OCI-LY3 (cell line): Measurements from ENCODE around the gene MFSD6.

ENCODE experiments used
- H2AFZ ChIP-seq: fragments of 200-600, 300-600 bp; shearing (Covaris generic); 2 replicates; pipeline ENCODE4 v1.6.0; 2014; ENCODE audit warnings: antibody characterized with exemption, low read depth, low read length
- H3K27ac ChIP-seq: fragments of 200-600, 300-600 bp; sonication (generic); 2 replicates; pipeline ENCODE4 v1.5.1; 2014; ENCODE audit warnings: mild to moderate bottlenecking, low read length, moderate library complexity, mixed read lengths
- H3K27me3 ChIP-seq: fragments of 200-600, 300-600 bp; sonication (generic); 2 replicates; pipeline ENCODE4 v1.6.1; 2014; ENCODE audit warnings: low read depth, low read length, mixed read lengths
- H3K36me3 ChIP-seq: fragments of 200-600, 300-600 bp; sonication (generic); replicated peaks from 2 replicates; pipeline ENCODE3; 2014; ENCODE audit warnings: low read depth, low read length, mixed read lengths
- H3K4me1 ChIP-seq: fragments of 300-600, 200-600 bp; sonication (generic); 2 replicates; pipeline ENCODE4 v1.6.1; 2014; ENCODE audit warnings: low read length, mixed read lengths
- H3K4me2 ChIP-seq: fragments of 200-600, 300-600 bp; sonication (generic); 2 replicates; pipeline ENCODE4 v1.6.1; 2014; ENCODE audit warnings: low read length, mixed read lengths
- H3K4me3 ChIP-seq: fragments of 300-600, 200-600 bp; sonication (generic); 2 replicates; pipeline ENCODE4 v1.5.1; 2014; ENCODE audit warnings: antibody characterized with exemption, mild to moderate bottlenecking, low read length, moderate library complexity
- H3K79me2 ChIP-seq: fragments of 300-600, 200-600 bp; shearing (Covaris generic); 2 replicates; pipeline ENCODE4 v1.6.1; 2014; ENCODE audit warnings: mild to moderate bottlenecking, low read length, mixed read lengths
- H3K9ac ChIP-seq: fragments of 300-600, 200-600 bp; shearing (Covaris generic); 2 replicates; pipeline ENCODE4 v1.6.0; 2014; ENCODE audit warnings: mild to moderate bottlenecking, low read length, moderate library complexity
- H3K9me3 ChIP-seq: fragments of 200-600, 300-600 bp; shearing (Covaris generic); 2 replicates; pipeline ENCODE4 v1.6.1; 2014; ENCODE audit warnings: low read length, mixed read lengths; ENCODE audit not compliant: insufficient read depth
- H4K20me1 ChIP-seq: fragments of 200-600, 300-600 bp; sonication (generic); 2 replicates; pipeline ENCODE4 v1.6.1; 2016; ENCODE audit warnings: low read length, mixed read lengths; ENCODE audit not compliant: insufficient read depth
- EZH2phosphoT487 ChIP-seq: fragments of 200-600 bp; shearing (Covaris generic); IDR thresholded peaks from 2 replicates; pipeline ENCODE4 v1.6.1; 2018; ENCODE audit warnings: antibody characterized with exemption, mixed run types, low read depth
- TF ChIP-seq, protein P1 (sequence below): fragments of 200-600, 300-600 bp; sonication (generic); IDR thresholded peaks from 2 replicates; pipeline ENCODE4 v1.5.1; 2014; ENCODE audit warnings: antibody characterized with exemption, low read length, low read depth

The MFSD6 gene

DNA sequence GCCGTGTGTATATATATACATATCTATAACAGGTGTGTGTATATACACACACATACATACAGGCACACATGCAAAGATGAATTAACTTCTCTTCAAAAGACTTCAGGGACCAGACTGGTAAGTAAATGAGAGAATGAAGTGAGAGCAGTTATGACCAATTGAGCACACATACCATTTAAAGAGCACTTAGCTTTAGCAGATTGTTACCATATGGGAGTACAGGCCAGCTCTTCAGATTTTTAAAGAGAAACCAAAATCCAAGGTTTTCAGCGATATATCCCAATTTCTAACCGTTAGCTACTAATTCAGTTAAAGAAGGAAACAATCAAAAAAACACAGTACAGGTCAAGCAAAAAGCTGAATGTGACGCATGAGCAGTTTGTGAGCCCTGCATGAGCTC is 41.1 kb upstream of the MFSD6 start:
- Histone ChIP-seq H3K9me3 (no peaks in the 10 kb centered on the region), H3K4me3 (no peak overlapping the region), H2AFZ (no peak overlapping the region), H4K20me1 (no peaks in the 10 kb centered on the region), H3K27ac (no peak overlapping the region), H3K4me2 (no peak overlapping the region), H3K36me3 (no peaks in the 10 kb centered on the region), H3K27me3 (no peaks in the 10 kb centered on the region), H3K9ac (no peak overlapping the region), H3K4me1 (no peaks in the 10 kb centered on the region), H3K79me2 (no peaks in the 10 kb centered on the region)
- no peak for TF ChIP-seq EZH2phosphoT487
- TF ChIP-seq, protein P1, sequence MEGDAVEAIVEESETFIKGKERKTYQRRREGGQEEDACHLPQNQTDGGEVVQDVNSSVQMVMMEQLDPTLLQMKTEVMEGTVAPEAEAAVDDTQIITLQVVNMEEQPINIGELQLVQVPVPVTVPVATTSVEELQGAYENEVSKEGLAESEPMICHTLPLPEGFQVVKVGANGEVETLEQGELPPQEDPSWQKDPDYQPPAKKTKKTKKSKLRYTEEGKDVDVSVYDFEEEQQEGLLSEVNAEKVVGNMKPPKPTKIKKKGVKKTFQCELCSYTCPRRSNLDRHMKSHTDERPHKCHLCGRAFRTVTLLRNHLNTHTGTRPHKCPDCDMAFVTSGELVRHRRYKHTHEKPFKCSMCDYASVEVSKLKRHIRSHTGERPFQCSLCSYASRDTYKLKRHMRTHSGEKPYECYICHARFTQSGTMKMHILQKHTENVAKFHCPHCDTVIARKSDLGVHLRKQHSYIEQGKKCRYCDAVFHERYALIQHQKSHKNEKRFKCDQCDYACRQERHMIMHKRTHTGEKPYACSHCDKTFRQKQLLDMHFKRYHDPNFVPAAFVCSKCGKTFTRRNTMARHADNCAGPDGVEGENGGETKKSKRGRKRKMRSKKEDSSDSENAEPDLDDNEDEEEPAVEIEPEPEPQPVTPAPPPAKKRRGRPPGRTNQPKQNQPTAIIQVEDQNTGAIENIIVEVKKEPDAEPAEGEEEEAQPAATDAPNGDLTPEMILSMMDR, result no peak

DNA sequence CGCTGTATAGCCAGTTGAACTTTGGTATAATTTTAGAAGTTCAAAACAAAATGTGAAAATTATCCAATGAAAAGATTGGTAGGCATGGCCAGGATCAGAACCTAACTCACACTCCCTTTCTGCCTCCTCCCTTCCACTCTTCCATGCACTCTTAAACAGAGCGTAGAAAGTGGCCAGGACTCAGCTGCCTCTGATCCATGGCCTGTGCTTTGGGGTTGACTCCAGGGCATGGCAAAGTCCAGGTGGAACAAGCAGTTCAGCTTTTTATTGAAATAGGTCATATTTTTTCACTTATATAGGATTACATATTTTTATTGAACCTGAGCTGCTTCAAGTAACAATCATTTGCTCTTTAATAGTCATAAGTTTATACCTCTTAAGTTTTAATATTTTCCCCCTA is 38.5 kb upstream of the MFSD6 start:
- no peaks in the 10 kb centered on the region for H3K9me3 ChIP-seq
- no peak overlapping the region for H2AFZ ChIP-seq
- H3K4me1 ChIP-seq, result 0 out of 2 replicates have a peak, but pooled peaks cover 2% of the 10 kb centered on the region
- no peaks in the 10 kb centered on the region for H3K36me3 ChIP-seq
- no peaks in the 10 kb centered on the region for H4K20me1 ChIP-seq
- no peak overlapping the region for H3K4me2 ChIP-seq
- no peaks in the 10 kb centered on the region for H3K27me3 ChIP-seq
- H3K27ac ChIP-seq, result no peak overlapping the region
- H3K79me2 ChIP-seq, result no peaks in the 10 kb centered on the region
- H3K9ac ChIP-seq, result no peak overlapping the region
- no peak overlapping the region for H3K4me3 ChIP-seq
- TF ChIP-seq, protein P1, result no peak
- TF ChIP-seq EZH2phosphoT487, result no peak

DNA sequence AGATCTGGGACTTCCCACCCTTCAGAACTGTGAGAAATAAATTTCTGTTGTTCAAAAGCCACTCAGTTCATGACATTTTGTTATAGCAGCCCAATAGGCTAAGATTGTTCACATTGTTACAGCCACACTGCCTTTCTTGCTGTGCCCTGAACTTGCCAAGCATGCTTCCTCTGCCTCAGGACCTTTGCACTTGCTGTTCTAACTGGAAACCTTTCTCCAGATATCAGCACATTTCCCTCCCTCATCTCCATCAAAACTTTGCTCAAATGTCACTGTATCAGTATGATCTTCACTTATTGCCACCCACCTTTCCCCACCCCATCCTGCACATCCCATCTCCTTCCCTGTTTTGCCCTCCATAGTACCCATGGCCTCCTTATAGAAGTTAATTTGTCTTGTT is 32.1 kb upstream of the MFSD6 start:
- H3K9ac ChIP-seq, result no peak overlapping the region
- H3K9me3 ChIP-seq, result no peaks in the 10 kb centered on the region
- no peaks in the 10 kb centered on the region for H3K79me2 ChIP-seq
- no peaks in the 10 kb centered on the region for H4K20me1 ChIP-seq
- H3K4me2 ChIP-seq, result no peak overlapping the region
- H3K27me3 ChIP-seq, result no peaks in the 10 kb centered on the region
- TF ChIP-seq, protein P1, result no peak
- no peak for TF ChIP-seq EZH2phosphoT487
- no peak overlapping the region for H3K27ac ChIP-seq
- no peaks in the 10 kb centered on the region for H3K36me3 ChIP-seq
- H3K4me1 ChIP-seq, result 0 out of 2 replicates have a peak, but pooled peaks cover 2% of the 10 kb centered on the region
- H2AFZ ChIP-seq, result no peak overlapping the region
- no peak overlapping the region for H3K4me3 ChIP-seq

DNA sequence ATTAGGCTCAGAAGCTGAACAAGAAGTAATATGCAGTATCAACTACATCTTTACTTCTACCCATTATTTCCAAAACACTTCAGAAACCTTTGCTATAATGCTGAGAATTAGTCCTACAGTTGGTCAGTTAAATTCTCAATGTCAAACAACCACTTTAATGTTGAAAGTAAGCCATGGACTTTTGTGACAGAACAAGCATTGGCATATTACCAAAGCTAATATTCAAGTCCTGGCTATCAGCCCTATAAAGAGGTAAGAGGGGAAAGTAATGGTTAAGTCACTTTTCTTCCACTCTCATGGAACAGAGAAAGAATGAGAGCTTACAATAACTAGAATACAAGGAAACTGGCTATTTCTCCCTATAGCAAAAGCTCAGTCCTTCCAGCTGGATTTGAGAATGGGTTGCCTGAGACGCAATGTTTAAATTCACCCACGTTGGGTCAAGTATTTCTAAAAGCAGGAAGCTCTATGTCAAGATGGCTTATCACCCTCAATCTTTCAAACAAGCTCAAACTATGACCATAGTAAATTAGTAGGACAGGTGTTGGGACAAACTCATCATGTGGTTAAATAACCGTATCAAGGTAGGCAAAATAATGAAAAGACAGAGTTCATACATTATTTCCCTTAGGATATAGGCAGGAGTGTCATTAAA is 31.4 kb upstream of the MFSD6 start:
- Histone ChIP-seq H3K4me3 (no peak overlapping the region), H3K4me2 (no peak overlapping the region), H2AFZ (no peak overlapping the region), H3K4me1 (0 out of 2 replicates have a peak, but pooled peaks cover 2% of the 10 kb centered on the region), H3K27ac (no peak overlapping the region), H3K36me3 (no peaks in the 10 kb centered on the region), H3K27me3 (no peaks in the 10 kb centered on the region), H4K20me1 (no peaks in the 10 kb centered on the region), H3K79me2 (no peaks in the 10 kb centered on the region), H3K9ac (no peak overlapping the region), H3K9me3 (no peaks in the 10 kb centered on the region)
- TF ChIP-seq, protein P1, result no peak
- no peak for TF ChIP-seq EZH2phosphoT487
